ENCODE data around the gene INAFM1. TPM values are rescaled to one million over a fixed set of nuclear protein-coding genes. Genes with fewer than 3 reads are reported as not detected.
A peak's percentile ranks its signal among the peaks of the same experiment; 100 is the strongest.

INAFM1 gene
- total and polyA plus RNA-seq, 10 donors, result 3.9 to 19.8 (median 12.1) TPM

DNA sequence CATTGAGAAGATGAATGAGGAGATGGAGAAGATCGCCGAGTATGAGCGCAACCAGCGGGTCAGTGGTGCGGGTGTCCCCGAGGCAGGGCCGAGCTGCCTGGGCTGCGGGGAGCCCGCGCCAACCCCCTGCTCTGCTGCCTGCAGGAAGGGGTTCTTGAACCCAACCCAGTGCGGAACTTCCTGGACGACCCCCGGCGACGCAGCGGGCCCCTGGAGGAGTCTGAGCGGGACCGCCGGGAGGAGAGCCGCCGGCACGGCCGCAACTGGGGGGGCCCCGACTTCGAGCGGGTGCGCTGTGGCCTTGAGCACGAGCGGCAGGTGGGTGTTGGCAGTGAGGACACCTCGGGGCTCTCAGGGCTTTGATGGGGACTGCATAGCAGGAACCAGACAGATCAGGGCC, 10.1 kb upstream of the INAFM1 start:
- Histone ChIP-seq H3K9me3 (no peaks in the 10 kb centered on the region), H3K4me1 (peaks cover 0 to 50% (median 20%) of the 10 kb centered on the region in 6 donors), H3K27ac (no peak overlapping the region), H3K27me3 (replicated peaks in 1 of 7) (no peaks in the 10 kb centered on the region), H3K36me3 (peaks cover 0 to 100% (median 82%) of the 10 kb centered on the region in 6 donors), H3K4me3 (no peak overlapping the region)
- intact Hi-C loops (cut with DNase I; ENCODE audit: low total_unique reads), result no loop called here
- TF ChIP-seq POLR2AphosphoS5 (IDR thresholded peaks at IDR 0.05), result peak in 1 of 3 donors; percentile 67
- TF ChIP-seq CTCF (IDR thresholded peaks at IDR 0.05 in 8 of 11, conservative IDR thresholded peaks at IDR 0.05 in 3 of 11), result no peak
- no peak for TF ChIP-seq POLR2A (IDR thresholded peaks at IDR 0.05)
- no peak for DNase-seq
- 93 to 96% (median 94%) methylated on average over 11 to 30 of the region's 30 CpGs for WGBS, 5 donors

DNA sequence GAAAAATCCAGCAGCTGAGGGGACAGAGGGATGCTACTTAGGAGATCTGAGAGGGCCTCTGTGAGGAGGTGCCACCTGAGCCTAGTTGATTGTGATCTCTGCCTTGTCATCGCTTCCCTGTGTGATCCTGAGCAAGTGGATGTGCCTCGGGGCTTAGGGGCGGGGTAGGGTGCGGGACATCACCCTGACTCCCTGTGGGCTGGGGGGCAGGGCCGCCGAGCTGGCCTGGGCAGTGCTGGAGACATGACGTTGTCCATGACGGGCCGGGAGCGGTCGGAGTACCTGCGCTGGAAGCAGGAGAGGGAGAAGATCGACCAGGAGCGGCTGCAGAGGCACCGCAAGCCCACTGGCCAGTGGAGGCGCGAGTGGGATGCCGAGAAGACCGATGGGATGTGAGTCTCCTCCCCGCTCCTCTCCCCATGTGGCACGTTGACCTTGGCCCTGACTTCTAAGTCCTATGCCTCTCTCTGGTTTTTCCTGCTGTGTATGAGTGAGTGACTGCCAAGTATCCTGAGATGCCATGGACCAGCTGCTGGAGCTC, 8.2 kb upstream of the INAFM1 start:
- Histone ChIP-seq H3K9me3 (no peaks in the 10 kb centered on the region), H3K4me1 (peaks cover 0 to 44% (median 8%) of the 10 kb centered on the region in 6 donors), H3K27ac (peak overlapping the region in 1 of 8 donors; percentile 30), H3K4me3 (no peak overlapping the region), H3K27me3 (replicated peaks in 1 of 7) (no peaks in the 10 kb centered on the region), H3K36me3 (peaks cover 0 to 100% (median 80%) of the 10 kb centered on the region in 6 donors)
- intact Hi-C loops (cut with DNase I; ENCODE audit: low total_unique reads), result no loop called here
- DNase-seq, result peak; percentile 76
- TF ChIP-seq POLR2AphosphoS5 (IDR thresholded peaks at IDR 0.05) (peak in 2 of 3 donors; percentile 4 to 56), POLR2A (IDR thresholded peaks at IDR 0.05) (no peak)
- WGBS, 5 donors, result 83 to 91% (median 88%) methylated on average over 17 to 21 of the region's 21 CpGs

DNA sequence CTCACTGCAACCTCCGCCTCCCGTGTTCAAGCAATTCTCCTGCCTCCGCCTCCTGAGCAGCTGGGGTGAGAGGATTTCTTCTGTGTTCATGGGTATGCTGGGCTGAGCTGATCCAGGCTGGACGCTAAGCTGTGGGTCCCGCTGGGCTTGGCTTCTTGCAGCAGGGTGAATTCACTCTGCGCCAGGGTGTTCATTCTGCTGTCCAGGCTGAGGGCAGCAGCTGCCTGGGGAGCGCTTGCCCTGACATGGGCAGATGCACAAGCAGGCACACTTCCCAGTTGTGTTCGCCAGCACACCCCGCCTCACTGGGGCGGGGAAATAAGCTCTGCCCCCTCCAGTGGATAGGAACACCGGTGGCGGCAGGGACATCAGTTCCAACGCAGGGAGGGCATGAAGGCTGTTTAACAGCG, 7.3 kb upstream of the INAFM1 start:
- WGBS, 5 donors, result 89 to 95% (median 94%) methylated on average over 10 to 14 of the region's 14 CpGs
- intact Hi-C loops (cut with DNase I; ENCODE audit: low total_unique reads), result no loop called here
- Histone ChIP-seq H3K27me3 (replicated peaks in 1 of 7) (no peaks in the 10 kb centered on the region), H3K9me3 (no peaks in the 10 kb centered on the region), H3K27ac (no peak overlapping the region), H3K36me3 (peaks cover 0 to 99% (median 74%) of the 10 kb centered on the region in 6 donors), H3K4me3 (no peak overlapping the region), H3K4me1 (peaks cover 0 to 45% (median 10%) of the 10 kb centered on the region in 6 donors)
- no peak for DNase-seq
- TF ChIP-seq POLR2AphosphoS5 (IDR thresholded peaks at IDR 0.05) (no peak), POLR2A (IDR thresholded peaks at IDR 0.05) (no peak), CTCF (IDR thresholded peaks at IDR 0.05 in 8 of 11, conservative IDR thresholded peaks at IDR 0.05 in 3 of 11) (no peak)

DNA sequence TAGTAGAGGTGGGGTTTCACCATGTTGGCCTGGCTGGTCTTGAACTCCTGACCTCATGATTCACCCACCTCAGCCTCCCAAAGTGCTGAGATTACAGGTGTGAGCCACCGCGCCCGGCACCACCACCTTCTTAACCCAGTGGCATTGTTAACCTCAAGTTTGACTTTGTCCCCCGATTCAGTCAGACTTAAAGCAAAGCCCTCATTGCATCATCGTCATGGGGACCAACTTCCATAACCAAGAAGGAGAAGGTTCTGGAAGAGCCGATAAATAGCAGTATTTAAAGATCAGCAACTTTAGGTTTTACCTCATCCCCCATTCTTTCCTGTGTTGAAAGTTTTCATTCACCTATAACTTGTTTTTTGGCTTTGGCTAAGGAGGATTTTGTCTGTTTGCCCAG, 6.7 kb upstream of the INAFM1 start:
- H3K9me3 ChIP-seq, result no peaks in the 10 kb centered on the region
- no peak for DNase-seq
- 76 to 91% (median 87%) methylated on average over 6 of the region's 6 CpGs for WGBS, 5 donors

More for the DNA sequence above, 6.7 kb upstream of the INAFM1 start:
- Histone ChIP-seq H3K4me1 (peaks cover 0 to 45% (median 14%) of the 10 kb centered on the region in 6 donors), H3K36me3 (peaks cover 0 to 92% (median 70%) of the 10 kb centered on the region in 6 donors), H3K27me3 (replicated peaks in 1 of 7) (no peaks in the 10 kb centered on the region), H3K27ac (no peak overlapping the region), H3K4me3 (no peak overlapping the region)
- intact Hi-C loops (cut with DNase I; ENCODE audit: low total_unique reads), result no loop called here
- TF ChIP-seq POLR2A (IDR thresholded peaks at IDR 0.05) (no peak), CTCF (IDR thresholded peaks at IDR 0.05 in 8 of 11, conservative IDR thresholded peaks at IDR 0.05 in 3 of 11) (no peak), POLR2AphosphoS5 (IDR thresholded peaks at IDR 0.05) (no peak)

Measured in spleen (tissue), 11 donors.